OCI-LY7 (cell line): Measurements from ENCODE around the gene TMEM59L.

Experiments
- CTCF ChIP-seq: fragments of 200-600 bp; sonication (generic); conservative IDR thresholded peaks from 2 replicates; pipeline ENCODE4 v1.5.1; 2014; ENCODE audit warnings: mild to moderate bottlenecking, antibody characterized with exemption, low read length, moderate library complexity, mixed read lengths
- EZH2phosphoT487 ChIP-seq: fragments of 200-600 bp; sonication (generic); IDR thresholded peaks from 2 replicates; pipeline ENCODE4 v1.6.1; 2018; ENCODE audit warnings: low read depth, borderline replicate concordance, mild to moderate bottlenecking, mixed run types, antibody characterized with exemption, low read length, moderate library complexity, mixed read lengths

- TF ChIP-seq CTCF (no peak), EZH2phosphoT487 (no peak)
Observed at GRCh38 chr19:18658366-18658855, 45.7 kb downstream of the TMEM59L start.
